Stimulated activated CD4-positive, alpha-beta T cell treated with anti-CD3 and anti-CD28 coated beads, Interleukin-12 subunit alpha, Interleukin-12 subunit beta, amount 100 ng/mL, for 48 hours (primary cell): ENCODE results near the gene SWSAP1.

Experiments
- DNase-seq, 3 donors: peaks; one replicate each; pipeline ENCODE4 v3.0.0-alpha.2; 2020; ENCODE audit warnings: low read depth in 2 of 3, low spot score in 1 of 3

Gene SWSAP1

GRCh38 chr19:11408591-11408990 is 34.1 kb downstream of the SWSAP1 start:
- no peak for DNase-seq

DNA sequence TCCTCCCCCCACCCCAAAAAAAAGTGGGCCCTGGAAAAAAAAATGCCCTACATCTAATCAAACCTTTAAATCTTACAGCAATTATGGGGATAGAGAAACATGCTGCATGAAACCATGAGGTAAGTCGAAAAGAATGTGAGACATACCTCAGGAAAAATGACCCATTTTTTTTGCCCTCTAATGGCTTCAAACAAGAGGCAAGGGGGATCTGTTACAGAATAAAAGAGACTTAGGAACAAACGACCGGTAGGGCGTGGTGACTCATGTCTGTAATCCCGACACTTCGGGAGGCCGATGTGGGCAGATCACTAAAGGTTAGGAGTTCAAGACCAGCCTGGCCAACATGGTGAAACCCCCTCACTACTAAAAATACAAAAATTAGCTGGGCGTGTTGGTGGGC is 36.2 kb downstream of the SWSAP1 start:
- no peak for DNase-seq

GRCh38 chr19:11414544-11414943 is 40.1 kb downstream of the SWSAP1 start:
- no peak for DNase-seq

GRCh38 chr19:11416346-11417052 is 42.0 kb downstream of the SWSAP1 start:
- DNase-seq: no peak

DNA sequence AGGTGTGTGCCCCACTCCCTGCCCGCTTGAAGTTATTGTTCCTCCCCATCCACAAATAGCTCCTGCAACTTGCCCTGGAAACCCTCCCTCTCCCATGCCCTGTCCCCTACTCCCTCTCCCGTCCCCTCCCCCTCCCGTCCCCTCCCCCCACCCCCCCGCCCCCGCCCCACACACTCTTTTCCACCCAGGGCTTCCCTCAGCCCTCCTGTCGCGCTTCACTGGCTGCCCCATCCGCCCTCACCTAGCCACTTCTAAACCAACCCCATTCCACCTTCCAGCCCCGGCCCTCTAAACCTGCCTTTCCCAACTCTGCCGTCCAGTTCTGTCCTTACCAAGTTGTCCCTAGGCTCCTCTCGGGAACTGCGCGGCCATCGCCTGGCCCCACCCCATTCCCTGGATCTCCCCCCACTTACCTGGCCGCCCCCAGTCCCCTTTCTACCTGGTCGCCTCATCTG is 43.7 kb downstream of the SWSAP1 start:
- DNase-seq: no peak

DNA sequence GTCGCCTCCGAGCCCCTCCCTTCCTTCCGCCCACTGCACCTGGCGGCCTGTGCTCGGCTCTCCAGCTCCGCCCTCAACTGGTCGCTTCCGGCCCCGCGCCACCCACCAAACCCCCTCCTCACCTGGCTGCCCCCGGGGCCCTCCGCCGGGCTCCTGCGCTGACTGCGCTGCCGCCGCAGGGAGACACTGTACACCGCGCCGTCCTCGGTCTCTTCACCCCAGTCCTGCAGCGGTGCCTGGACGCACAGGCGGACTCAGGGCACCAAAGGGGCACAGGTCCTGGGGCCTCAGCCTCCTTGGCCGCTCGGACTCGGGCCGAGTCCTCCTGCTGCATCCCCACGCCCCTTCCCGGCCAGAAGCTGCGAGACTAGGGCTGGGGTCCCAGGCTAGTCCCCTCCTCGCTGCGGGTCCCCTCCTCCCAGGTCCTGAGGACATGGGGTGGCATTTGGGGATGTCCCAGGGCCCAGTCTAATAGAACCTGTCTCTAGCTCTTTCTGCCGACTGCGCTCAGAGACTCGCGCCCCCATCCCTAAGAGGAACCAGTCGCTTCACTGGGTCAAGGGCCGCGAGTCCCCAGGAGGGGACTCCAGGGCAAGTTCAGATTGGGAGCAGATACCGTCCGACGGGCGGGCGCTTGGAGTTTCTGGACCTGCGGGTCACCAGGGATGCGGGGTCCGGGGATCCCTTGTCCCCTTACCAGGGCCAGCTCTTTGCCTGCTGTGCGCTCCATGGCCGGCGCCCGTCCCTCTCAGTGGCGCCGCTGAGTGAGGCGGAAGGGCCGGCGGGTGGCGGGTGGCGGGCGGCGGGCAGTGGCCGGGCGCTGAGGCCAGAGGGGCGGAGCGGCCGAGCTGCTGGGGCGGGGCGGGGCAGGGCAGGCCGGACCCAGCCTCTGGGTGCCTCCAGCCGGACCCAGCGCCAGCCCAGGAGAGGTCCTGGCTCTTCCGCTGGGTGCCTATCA is 44.4 kb downstream of the SWSAP1 start, which contains the start of gene RGL3:
TSS of gene RGL3 (minus strand) at position 766 of the 958 bp plus-strand sequence. CDS start at position 730, 36 bp downstream.
- no peak for DNase-seq

DNA sequence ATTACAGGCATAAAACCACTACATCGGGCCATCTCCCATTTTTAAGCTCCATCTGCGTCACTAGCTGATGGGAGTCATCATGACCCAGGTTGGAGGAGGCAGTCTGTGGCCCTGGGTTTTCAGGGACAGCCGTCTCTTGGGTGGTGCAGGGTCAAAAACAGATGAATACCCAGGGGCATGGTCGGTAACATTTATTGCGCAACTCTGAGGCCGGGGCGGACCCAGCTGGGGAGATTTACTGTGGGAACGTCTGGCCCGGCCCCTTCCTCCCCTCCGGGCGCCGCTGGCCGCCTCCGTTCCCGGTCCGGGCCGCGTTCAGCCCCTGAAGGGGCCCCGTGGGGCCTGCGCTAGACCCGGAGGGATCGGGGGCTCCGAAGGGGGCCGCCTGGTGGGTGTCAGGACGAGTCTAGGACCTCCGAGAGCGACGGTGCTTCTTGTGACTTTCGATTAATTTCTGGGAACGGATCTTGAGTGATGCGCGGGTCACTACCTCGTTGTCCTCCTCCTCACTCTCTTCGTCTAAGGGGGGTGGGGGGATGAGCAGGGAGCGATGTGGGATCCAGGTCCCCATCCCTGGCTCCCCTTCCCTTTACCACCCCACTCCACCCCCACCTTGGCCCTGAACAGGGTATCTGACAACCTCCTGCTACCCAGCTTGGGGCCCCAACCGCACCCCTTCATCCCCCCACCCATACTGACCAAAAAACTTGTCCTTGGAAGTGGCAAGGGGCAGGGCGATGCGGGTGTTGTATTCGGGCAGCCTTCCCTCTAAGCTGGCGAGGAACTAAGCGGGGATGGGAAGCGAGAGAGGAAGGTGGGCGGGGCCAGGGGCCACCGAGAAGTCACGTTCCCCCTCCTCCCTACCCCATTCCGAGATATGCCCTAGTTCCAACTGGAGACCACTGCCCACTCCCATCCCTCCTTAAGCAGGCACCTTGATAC is 46.2 kb downstream of the SWSAP1 start:
- no peak for DNase-seq

DNA sequence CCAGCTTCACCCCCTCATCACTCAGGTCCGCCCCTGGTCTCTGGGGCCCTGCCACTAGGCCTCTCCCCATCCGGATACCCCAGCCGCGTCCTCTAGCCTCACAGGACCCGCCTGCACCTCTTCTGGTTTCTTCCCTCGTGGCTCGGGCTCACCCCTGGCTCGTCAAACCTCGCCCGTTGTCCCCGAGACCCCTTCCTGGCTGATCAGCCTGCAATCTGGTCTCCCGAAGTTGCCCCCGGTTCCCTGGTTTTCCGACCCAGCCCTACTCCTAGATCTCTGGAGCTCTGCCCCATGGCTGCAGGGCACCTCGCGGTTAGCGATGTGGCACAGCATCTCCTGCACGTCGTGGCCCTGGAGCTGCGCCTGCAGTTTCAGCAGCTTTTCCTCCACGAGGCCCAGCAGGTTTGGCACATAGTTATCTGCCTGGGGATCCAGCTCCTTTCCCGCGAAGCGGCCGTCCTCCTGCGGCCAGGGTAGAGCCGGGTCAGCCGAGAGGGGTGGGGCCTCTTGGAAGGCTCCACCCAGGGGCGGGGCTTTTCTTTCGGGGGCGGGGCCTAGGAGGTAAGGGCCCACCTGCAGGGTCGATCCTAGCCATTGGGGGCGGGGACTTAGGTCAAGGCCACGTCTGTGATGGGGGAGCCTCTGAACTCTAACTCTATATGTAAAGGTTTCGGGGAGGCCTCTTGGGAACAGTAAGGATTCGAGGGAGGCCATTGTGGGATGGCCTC is 47.1 kb downstream of the SWSAP1 start:
- DNase-seq: peak; percentile 22 to 56 (median 25)

- peak; percentile 50 to 70 (median 63) for DNase-seq
Measured at GRCh38 chr19:11422163-11423065, 47.9 kb downstream of the SWSAP1 start.

DNA sequence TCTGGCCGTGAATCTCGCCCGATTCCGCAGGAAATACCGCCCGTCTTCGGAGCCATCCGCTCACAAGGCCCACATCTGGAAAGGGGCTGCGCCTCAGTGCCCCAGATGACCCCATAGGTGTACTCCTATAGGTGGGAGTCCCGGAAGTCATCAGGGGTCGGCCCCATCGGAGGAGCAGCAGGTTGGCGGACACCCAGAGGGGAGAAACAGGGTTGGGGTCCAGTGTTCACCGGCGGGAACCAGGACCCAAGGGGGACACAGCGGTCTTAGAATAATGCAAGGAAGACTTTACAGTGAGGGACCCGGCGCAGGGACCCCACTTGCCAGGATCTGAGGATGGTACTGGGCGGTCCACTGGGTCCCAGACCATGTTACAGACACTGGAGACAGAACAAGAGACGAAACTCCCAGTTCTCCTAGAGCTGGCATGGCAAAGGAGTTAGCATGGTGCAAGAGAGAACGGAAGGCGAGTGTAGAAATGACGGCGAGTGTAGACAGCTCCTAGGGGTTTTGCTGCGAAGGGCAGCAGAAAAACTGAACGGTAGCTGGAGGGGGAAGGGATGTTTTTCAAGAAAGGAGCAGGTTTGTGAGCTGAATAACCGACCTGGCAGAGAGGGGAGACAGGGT is 48.8 kb downstream of the SWSAP1 start:
- no peak for DNase-seq

- no peak for DNase-seq
Measured at GRCh38 chr19:11423791-11424181, 49.3 kb downstream of the SWSAP1 start.
